HCT116 (cell line): ENCODE results near the gene PCIF1.

Experiments used
- CBX3 ChIP-seq: IDR thresholded peaks from 2 replicates; pipeline ENCODE4 v1.6.1; 2012; ENCODE audit warnings: low read depth
- CEBPB ChIP-seq: IDR thresholded peaks from 2 replicates; pipeline ENCODE4 v1.6.1; 2012; ENCODE audit warnings: low read depth
- CTCF ChIP-seq, 3 experiments: fragments of 200-600 bp in 1 of 3; sonication (generic) in 1 of 3; IDR thresholded peaks in 2 of 3; conservative IDR thresholded peaks in 1 of 3; 2 replicates each; pipeline ENCODE4 v1.5.1; 2012 to 2017; ENCODE audit warnings: low read depth in 2 of 3, low read length in 2 of 3, antibody characterized with exemption in 1 of 3, borderline replicate concordance in 1 of 3, control low read depth in 1 of 3, mild to moderate bottlenecking in 1 of 3, mixed read lengths in 1 of 3, mixed run types in 1 of 3, moderate library complexity in 1 of 3; ENCODE audit not compliant: insufficient read depth in 1 of 3
- EZH2 ChIP-seq: fragments of 200-600 bp; sonication (generic); IDR thresholded peaks from 2 replicates; pipeline ENCODE4 v1.6.1; 2017; ENCODE audit warnings: antibody characterized with exemption, mixed run types
- MAX ChIP-seq: IDR thresholded peaks from 2 replicates; pipeline ENCODE4 v1.6.1; 2012
- POLR2A ChIP-seq: IDR thresholded peaks from 2 replicates; pipeline ENCODE4 v1.7.0; 2011; ENCODE audit warnings: borderline replicate concordance; ENCODE audit not compliant: insufficient read depth, insufficient read length; ENCODE audit errors: extremely low read depth
- POLR2AphosphoS5 ChIP-seq: IDR thresholded peaks from 2 replicates; pipeline ENCODE4 v1.6.1; 2011; ENCODE audit warnings: mild to moderate bottlenecking, low read depth, low read length, moderate library complexity
- RAD21 ChIP-seq: IDR thresholded peaks from 2 replicates; pipeline ENCODE4 v1.6.1; 2012; ENCODE audit warnings: low read depth, mild to moderate bottlenecking
- REST ChIP-seq: IDR thresholded peaks from 2 replicates; pipeline ENCODE4 v1.6.1; 2012; ENCODE audit warnings: low read depth
- SP1 ChIP-seq: IDR thresholded peaks from 2 replicates; pipeline ENCODE4 v1.6.1; 2012; ENCODE audit warnings: low read depth
- ZNF274 ChIP-seq: fragments of 200-500 bp; sonication (Bioruptor generic); IDR thresholded peaks from 2 replicates; pipeline ENCODE4 v1.6.1; 2014; ENCODE audit warnings: mild to moderate bottlenecking, low read depth, low read length, inconsistent platforms

- TF ChIP-seq CTCF (IDR thresholded peaks at IDR 0.05 in 2 of 3, conservative IDR thresholded peaks at IDR 0.05 in 1 of 3; ENCODE audit: borderline replicate concordance in 1 of 3, insufficient read depth in 1 of 3, low read depth in 2 of 3, low read length in 2 of 3) = no peak
- no peak for TF ChIP-seq POLR2AphosphoS5
- no peak for TF ChIP-seq ZNF274
- TF ChIP-seq POLR2A = no peak
- TF ChIP-seq SP1 = no peak
- no peak for TF ChIP-seq EZH2
- TF ChIP-seq CBX3 = no peak
- TF ChIP-seq CEBPB = no peak
- no peak for TF ChIP-seq RAD21
- TF ChIP-seq REST = no peak
- TF ChIP-seq MAX = no peak
These were observed 11.9 kb downstream of the PCIF1 start for GRCh38 chr20:45946149-45946970.
